HepG2 (cell line): ENCODE measurements around the gene MGST2. TPM values are rescaled to one million over a fixed set of nuclear protein-coding genes. Genes with fewer than 3 reads are reported as not detected.
A peak's percentile ranks its signal among the peaks of the same experiment; 100 is the strongest.

Source experiments
- AKNA ChIP-seq: sonication (generic); formaldehyde crosslinking; IDR thresholded peaks from 2 replicates; pipeline ENCODE4 v1.4.0; 2020; ENCODE audit warnings: missing genetic modification reagents, borderline replicate concordance
- GATA4 ChIP-seq: sonication (generic); IDR thresholded peaks from 2 replicates; pipeline ENCODE4 v1.6.1; 2016; ENCODE audit warnings: antibody characterized with exemption, low read depth, borderline replicate concordance
- MLX ChIP-seq: IDR thresholded peaks from 2 replicates; pipeline ENCODE4 v1.6.1; 2016
- PAF1 ChIP-seq: IDR thresholded peaks from 2 replicates; pipeline ENCODE4 v1.6.1; 2016; ENCODE audit warnings: missing genetic modification reagents, missing compliant biosample characterization
- PRDM10 ChIP-seq: sonication (generic); formaldehyde crosslinking; IDR thresholded peaks from 2 replicates; pipeline ENCODE4 v1.4.0; 2020; ENCODE audit warnings: low read depth, missing genetic modification reagents
- SALL1 ChIP-seq: sonication (generic); formaldehyde crosslinking; IDR thresholded peaks from 2 replicates; pipeline ENCODE4 v1.8.0; 2022; ENCODE audit warnings: mild to moderate bottlenecking, missing genetic modification reagents
- SIX4 ChIP-seq: sonication (generic); formaldehyde crosslinking; IDR thresholded peaks from 2 replicates; pipeline ENCODE4 v1.4.0; 2020; ENCODE audit warnings: missing genetic modification reagents
- ZFP82 ChIP-seq: sonication (generic); formaldehyde crosslinking; IDR thresholded peaks from 2 replicates; pipeline ENCODE4 v1.5.1; 2020; ENCODE audit warnings: mild to moderate bottlenecking, missing genetic modification reagents, borderline replicate concordance
- ZNF256 ChIP-seq: sonication (generic); formaldehyde crosslinking; conservative IDR thresholded peaks from 2 replicates; pipeline ENCODE4 v1.4.0; 2020; ENCODE audit warnings: missing genetic modification reagents
- ZNF646 ChIP-seq: sonication (generic); formaldehyde crosslinking; IDR thresholded peaks from 2 replicates; pipeline ENCODE4 v1.9.0; 2021; ENCODE audit warnings: mild to moderate bottlenecking, missing genetic modification reagents
- ZNF777 ChIP-seq: sonication (generic); formaldehyde crosslinking; IDR thresholded peaks from 2 replicates; pipeline ENCODE4 v1.4.0; 2020; ENCODE audit warnings: missing genetic modification reagents
- ZNF816 ChIP-seq: sonication (generic); formaldehyde crosslinking; IDR thresholded peaks from 2 replicates; pipeline ENCODE4 v1.8.0; 2022; ENCODE audit warnings: missing genetic modification reagents, mild to moderate bottlenecking, borderline replicate concordance
- polyA plus RNA-seq, 8 experiments: library from polyadenylated mRNA; depleted of rRNA in 3 of 8; stranded (reverse) in 7 of 8; unstranded in 1 of 8; fragments of >200 nt; fragmentation: Illumina TruSeq in 4 of 8; extraction: Trizol in 4 of 8; gene quantifications; 2 replicates each; pipeline versions ENCODE4 v1.2.1 to v1.2.3, GENCODE V29; 2011 to 2016; ENCODE audit warnings: low read depth in 4 of 8, missing spikeins in 1 of 8, mixed read lengths in 1 of 8; ENCODE audit not compliant: insufficient read depth in 1 of 8
- total RNA-seq, 5 experiments: library from RNA; depleted of rRNA; stranded (reverse); fragments of >200 nt; fragmentation: Illumina TruSeq; extraction: Trizol; gene quantifications; 2 replicates each; pipeline ENCODE4 v1.2.3, GENCODE V29; 2016; ENCODE audit warnings: low read depth in 1 of 5

Gene MGST2
- total and polyA plus RNA-seq, 2 of the 13 experiments (the other 11 are each of a cell fraction or from before 2014, with no cell fraction given), result 205 to 416 TPM

- no peak for TF ChIP-seq AKNA (CRISPR knock-in tag)
- TF ChIP-seq ZNF646, result peak; percentile 49; the same call in 1 of the 2 replicates
- TF ChIP-seq ZFP82 (CRISPR knock-in tag), result peak; percentile 55; the same call in 1 of the 2 replicates
- peak; percentile 46; the same call in 1 of the 2 replicates for TF ChIP-seq ZNF816 (CRISPR knock-in tag)
- TF ChIP-seq ZNF256 (CRISPR knock-in tag), result 0 out of 2 replicates have a peak, but pooled peaks have one; percentile 21
- TF ChIP-seq GATA4, result peak; percentile 97
- no peak for TF ChIP-seq PAF1 (CRISPR knock-in tag)
- peak; percentile 74 for TF ChIP-seq SIX4 (CRISPR knock-in tag)
- TF ChIP-seq ZNF777, result no peak
- TF ChIP-seq SALL1 (CRISPR knock-in tag), result peak; percentile 69
- peak; percentile 51; the same call in 1 of the 2 replicates for TF ChIP-seq PRDM10 (CRISPR knock-in tag)
- peak; percentile 58; the same call in 1 of the 2 replicates for TF ChIP-seq MLX (CRISPR knock-in tag)
These were observed 26.8 kb downstream of the MGST2 start (continued) for GRCh38 chr4:139692309-139693012.
